ENCODE results near the gene PA2G4.
A peak's percentile ranks its signal among the peaks of the same experiment; 100 is the strongest.

The PA2G4 gene

DNA sequence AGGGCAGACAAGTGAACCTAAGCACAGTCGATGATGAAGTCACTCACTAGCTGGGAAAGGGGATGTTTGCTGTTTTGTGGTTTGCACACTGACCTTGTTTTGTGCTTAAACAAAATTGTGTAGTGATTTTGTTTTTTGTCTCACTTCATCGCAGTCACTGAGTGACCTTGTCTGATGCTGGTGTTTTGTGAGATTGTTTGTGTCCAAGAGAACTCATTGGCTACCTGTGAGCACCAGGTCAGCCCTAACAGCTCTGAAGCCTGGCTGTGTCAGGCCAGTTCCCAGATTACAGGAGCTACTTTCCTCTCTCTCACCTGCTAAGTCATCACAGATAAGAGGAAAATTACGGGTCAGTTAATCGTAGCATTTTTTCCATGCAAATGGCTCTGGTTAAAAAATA, 19.8 kb downstream of the PA2G4 start:
- 94 to 95% methylated on average over 4 of the region's 4 CpGs for WGBS, 2 experiments
- Histone ChIP-seq H3K27ac (ENCODE audit: insufficient read depth, low read depth, low read length, poor library complexity, severe bottlenecking) (no peak overlapping the region), H3K9me3 (ENCODE audit: control insufficient read depth, low read length) (no peaks in the 10 kb centered on the region), H3K4me3 (ENCODE audit: insufficient read depth, low read depth, low read length) (no peak overlapping the region), H3K27me3 (ENCODE audit: control insufficient read depth, insufficient read depth, low read length, poor library complexity, severe bottlenecking) (no peaks in the 10 kb centered on the region), H3K4me1 (ENCODE audit: control insufficient read depth, insufficient read depth, low read length) (peaks cover 17% of the 10 kb centered on the region), H3K36me3 (ENCODE audit: control insufficient read depth, insufficient read depth, low read length) (peaks cover 13% of the 10 kb centered on the region)

DNA sequence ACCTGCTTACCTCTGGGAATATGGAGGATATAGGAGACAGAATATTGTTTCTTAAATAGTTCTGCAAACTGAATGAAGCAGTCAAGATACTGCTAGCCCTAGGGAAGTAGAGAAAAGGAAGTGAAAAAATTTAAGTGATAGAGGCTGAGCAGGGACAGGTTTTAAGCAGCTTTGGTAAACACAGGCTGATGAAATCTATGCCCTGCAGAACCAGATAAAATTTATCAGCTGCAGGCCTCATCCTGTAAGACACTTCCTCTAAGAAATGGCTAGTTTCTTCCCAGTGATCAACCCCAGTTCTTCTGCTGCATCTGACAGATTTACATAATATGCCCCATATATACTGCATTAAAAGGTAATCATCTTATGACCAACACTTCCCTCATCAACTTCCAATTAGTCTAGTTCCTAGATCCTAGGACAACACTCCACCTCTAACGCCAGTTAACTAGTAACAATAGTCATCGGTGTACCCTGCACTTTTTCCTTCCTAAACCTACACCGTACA, 22.4 kb downstream of the PA2G4 start:
- Histone ChIP-seq H3K9me3 (ENCODE audit: control insufficient read depth, low read length) (no peaks in the 10 kb centered on the region), H3K4me1 (ENCODE audit: control insufficient read depth, insufficient read depth, low read length) (peaks cover 20% of the 10 kb centered on the region), H3K4me3 (ENCODE audit: insufficient read depth, low read depth, low read length) (peak overlapping the region; percentile 34), H3K27ac (ENCODE audit: insufficient read depth, low read depth, low read length, poor library complexity, severe bottlenecking) (peak overlapping the region; percentile 96), H3K36me3 (ENCODE audit: control insufficient read depth, insufficient read depth, low read length) (peaks cover 13% of the 10 kb centered on the region), H3K27me3 (ENCODE audit: control insufficient read depth, insufficient read depth, low read length, poor library complexity, severe bottlenecking) (no peaks in the 10 kb centered on the region)
- 89 to 92% methylated on average over 3 of the region's 3 CpGs for WGBS, 2 experiments

DNA sequence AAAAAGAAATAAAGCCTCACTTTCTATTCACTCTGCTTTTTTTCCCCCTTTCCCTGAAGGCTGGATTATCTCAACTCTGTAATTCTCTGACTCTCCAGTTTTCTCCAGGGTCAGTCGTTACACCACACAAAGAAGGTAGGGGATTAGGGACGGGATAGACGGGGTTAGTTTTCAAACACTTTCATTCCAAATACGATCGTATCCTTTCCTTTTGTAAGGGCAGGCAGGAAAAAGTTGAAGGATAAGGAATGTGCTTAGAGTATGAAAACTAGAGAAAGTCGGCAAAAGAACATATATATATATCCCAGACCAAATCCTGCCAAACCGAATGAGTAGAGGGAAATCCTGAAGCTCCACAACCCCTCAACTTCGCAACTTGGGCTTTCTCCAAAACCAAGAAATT, 23.1 kb downstream of the PA2G4 start:
- peaks cover 20% of the 10 kb centered on the region for H3K36me3 ChIP-seq (ENCODE audit: control insufficient read depth, insufficient read depth, low read length)
- peak overlapping the region; percentile 96 for H3K27ac ChIP-seq (ENCODE audit: insufficient read depth, low read depth, low read length, poor library complexity, severe bottlenecking)
- H3K9me3 ChIP-seq (ENCODE audit: control insufficient read depth, low read length) = no peaks in the 10 kb centered on the region
- peaks cover 20% of the 10 kb centered on the region for H3K4me1 ChIP-seq (ENCODE audit: control insufficient read depth, insufficient read depth, low read length)
- no peaks in the 10 kb centered on the region for H3K27me3 ChIP-seq (ENCODE audit: control insufficient read depth, insufficient read depth, low read length, poor library complexity, severe bottlenecking)
- peak overlapping the region; percentile 34 for H3K4me3 ChIP-seq (ENCODE audit: insufficient read depth, low read depth, low read length)
- WGBS, 2 experiments = 0 to 4% methylated on average over 6 to 8 of the region's 8 CpGs

DNA sequence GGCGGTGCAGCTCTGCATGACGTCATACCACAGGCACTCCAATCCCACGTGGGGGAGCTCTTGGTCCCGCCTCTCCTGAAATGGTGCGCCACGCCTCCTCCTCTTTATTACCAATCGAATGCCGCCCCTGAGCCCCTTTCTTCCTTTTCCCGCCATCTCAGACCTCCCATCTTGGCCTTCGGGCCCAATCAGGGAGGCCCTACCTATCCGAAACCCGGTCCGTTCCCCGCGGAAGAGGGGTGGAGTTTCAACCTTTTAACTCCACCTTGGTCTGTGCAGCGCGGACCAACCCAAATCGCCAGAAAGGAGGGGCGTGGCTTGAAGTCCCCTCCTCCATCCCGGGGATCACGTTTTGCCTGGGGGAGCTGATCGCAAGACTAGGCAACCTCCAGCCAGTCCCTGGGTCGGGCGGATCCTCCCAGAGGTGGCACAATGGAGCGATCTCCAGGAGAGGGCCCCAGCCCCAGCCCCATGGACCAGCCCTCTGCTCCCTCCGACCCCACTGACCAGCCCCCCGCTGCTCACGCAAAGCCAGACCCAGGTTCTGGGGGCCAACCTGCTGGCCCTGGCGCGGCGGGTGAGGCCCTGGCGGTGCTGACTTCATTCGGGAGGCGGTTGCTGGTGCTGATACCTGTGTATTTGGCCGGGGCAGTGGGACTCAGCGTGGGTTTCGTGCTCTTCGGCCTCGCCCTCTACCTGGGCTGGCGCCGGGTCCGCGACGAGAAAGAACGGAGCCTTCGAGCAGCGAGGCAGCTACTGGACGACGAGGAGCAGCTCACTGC, 23.7 kb downstream of the PA2G4 start, which contains the start of gene ESYT1:
ESYT1 (plus strand) TSS at position 380 of the 782 bp plus-strand sequence; CDS start at position 433, 53 bp downstream.
- WGBS, 2 experiments = 0% methylated on average over 49 of the region's 49 CpGs
- peak within 1 kb of the TSS; percentile 70 for H3K4me3 ChIP-seq (ENCODE audit: insufficient read depth, low read depth, low read length)
- H3K27me3 ChIP-seq (ENCODE audit: control insufficient read depth, insufficient read depth, low read length, poor library complexity, severe bottlenecking) = no peaks in the 10 kb centered on the region
- peak within 1 kb of the TSS; percentile 96 for H3K27ac ChIP-seq (ENCODE audit: insufficient read depth, low read depth, low read length, poor library complexity, severe bottlenecking)
- no peaks in the 10 kb centered on the region for H3K9me3 ChIP-seq (ENCODE audit: control insufficient read depth, low read length)
- H3K4me1 ChIP-seq (ENCODE audit: control insufficient read depth, insufficient read depth, low read length) = peaks cover 20% of the 10 kb centered on the region
- peaks cover 23% of the 10 kb centered on the region for H3K36me3 ChIP-seq (ENCODE audit: control insufficient read depth, insufficient read depth, low read length)

DNA sequence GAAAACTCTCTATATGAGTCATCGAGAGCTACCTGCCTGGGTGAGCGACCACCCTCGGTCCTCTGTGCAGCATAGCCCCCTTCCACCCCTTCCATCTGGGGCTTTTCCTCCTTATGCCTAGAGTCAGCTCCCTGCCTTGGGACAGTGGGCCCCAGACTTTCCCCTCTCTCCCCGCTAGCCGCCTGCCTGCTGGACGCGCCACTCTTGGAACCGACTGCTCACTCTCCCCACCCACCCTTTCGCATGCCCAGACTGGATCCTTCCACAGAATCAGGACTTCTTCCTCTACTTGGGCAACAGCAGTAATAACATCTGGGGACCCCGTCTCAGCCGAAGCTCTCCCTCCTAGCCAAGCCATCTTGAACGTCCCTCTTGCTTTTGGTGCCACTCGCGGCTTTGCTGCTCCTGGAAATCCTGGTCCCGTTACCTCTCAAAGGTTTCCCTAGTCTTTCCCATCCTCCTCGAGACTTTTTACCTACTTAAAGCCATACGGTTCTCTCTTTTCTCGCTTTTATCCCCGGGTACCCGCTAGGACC, 24.4 kb downstream of the PA2G4 start:
- peak overlapping the region; percentile 70 for H3K4me3 ChIP-seq (ENCODE audit: insufficient read depth, low read depth, low read length)
- no peaks in the 10 kb centered on the region for H3K9me3 ChIP-seq (ENCODE audit: control insufficient read depth, low read length)
- peak overlapping the region; percentile 50 for H3K27ac ChIP-seq (ENCODE audit: insufficient read depth, low read depth, low read length, poor library complexity, severe bottlenecking)
- no peaks in the 10 kb centered on the region for H3K27me3 ChIP-seq (ENCODE audit: control insufficient read depth, insufficient read depth, low read length, poor library complexity, severe bottlenecking)
- WGBS, 2 experiments = 0% methylated on average over 20 of the region's 20 CpGs
- peaks cover 29% of the 10 kb centered on the region for H3K36me3 ChIP-seq (ENCODE audit: control insufficient read depth, insufficient read depth, low read length)
- H3K4me1 ChIP-seq (ENCODE audit: control insufficient read depth, insufficient read depth, low read length) = peaks cover 20% of the 10 kb centered on the region

DNA sequence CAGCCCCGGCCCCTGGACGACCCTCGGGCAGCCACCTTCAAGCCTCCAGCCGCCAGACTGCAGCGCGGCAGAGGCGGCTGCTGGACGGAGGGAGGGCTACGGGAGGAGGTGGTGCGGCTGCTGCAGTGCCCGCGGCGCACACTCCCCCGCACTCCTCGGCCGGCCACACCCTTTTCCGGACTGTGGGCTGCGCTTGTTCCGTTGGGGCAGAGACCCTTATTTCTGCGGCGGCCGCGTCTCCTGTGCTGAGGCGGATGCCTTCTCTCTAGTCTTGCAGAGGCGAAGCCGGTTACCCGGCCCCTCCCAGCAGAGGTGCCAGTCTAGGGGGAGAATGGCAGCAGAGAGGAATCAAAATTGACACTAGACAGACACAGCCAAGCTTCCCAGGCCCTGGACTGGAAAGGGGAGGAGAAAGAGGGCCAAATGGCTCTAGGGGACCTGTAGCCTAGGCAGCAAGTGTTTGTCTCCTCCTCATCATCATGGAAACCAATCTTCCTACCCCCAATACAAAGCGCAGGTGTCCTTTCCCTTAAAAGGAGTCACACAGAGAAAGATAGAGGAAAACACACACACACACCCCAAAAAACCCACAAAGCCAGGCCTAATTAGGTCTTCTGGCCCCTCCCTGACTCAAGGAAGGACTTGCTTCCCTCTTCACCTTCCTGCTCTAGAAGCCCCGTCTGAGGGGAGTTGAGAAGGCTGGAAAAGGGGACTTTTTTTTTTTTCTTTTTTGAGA, 25.0 kb downstream of the PA2G4 start:
- Histone ChIP-seq H3K4me3 (ENCODE audit: insufficient read depth, low read depth, low read length) (peak overlapping the region; percentile 70), H3K4me1 (ENCODE audit: control insufficient read depth, insufficient read depth, low read length) (peaks cover 20% of the 10 kb centered on the region), H3K36me3 (ENCODE audit: control insufficient read depth, insufficient read depth, low read length) (peaks cover 36% of the 10 kb centered on the region), H3K27me3 (ENCODE audit: control insufficient read depth, insufficient read depth, low read length, poor library complexity, severe bottlenecking) (no peaks in the 10 kb centered on the region), H3K27ac (ENCODE audit: insufficient read depth, low read depth, low read length, poor library complexity, severe bottlenecking) (no peak overlapping the region), H3K9me3 (ENCODE audit: control insufficient read depth, low read length) (no peaks in the 10 kb centered on the region)
- 5% methylated on average over 29 of the region's 29 CpGs for WGBS, 2 experiments

DNA sequence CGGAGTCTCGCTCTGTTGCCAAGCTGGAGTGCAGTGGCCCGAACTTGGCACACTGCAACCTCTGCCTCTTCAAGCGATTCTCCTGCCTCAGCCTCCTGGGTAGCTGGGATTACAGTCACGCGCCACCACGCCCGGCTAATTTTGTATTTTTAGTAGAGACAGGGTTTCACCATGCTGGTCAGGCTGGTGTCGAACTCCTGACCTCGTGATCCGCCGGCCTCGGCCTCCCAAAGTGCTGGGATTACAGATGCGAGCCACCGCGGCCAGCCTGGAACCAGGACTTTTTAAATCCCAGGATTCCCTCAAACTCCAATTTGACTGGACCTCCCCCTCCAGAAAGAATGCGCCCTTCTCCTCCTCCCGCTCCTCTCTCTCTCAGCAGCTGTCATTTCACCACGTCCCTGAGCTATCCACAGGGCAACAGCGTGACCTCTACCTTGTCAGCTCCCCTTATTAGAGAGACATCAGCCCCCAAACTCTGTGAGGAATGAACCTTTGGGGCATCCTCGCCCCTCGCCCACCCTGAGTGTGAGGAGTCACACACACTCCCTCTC, 25.7 kb downstream of the PA2G4 start:
- 83 to 84% methylated on average over 22 of the region's 22 CpGs for whole genome bisulfite sequencing, 2 experiments
- H3K4me3 ChIP-seq (ENCODE audit: insufficient read depth, low read depth, low read length) = no peak overlapping the region
- peaks cover 37% of the 10 kb centered on the region for H3K36me3 ChIP-seq (ENCODE audit: control insufficient read depth, insufficient read depth, low read length)
- no peaks in the 10 kb centered on the region for H3K27me3 ChIP-seq (ENCODE audit: control insufficient read depth, insufficient read depth, low read length, poor library complexity, severe bottlenecking)
- no peak overlapping the region for H3K27ac ChIP-seq (ENCODE audit: insufficient read depth, low read depth, low read length, poor library complexity, severe bottlenecking)
- H3K9me3 ChIP-seq (ENCODE audit: control insufficient read depth, low read length) = no peaks in the 10 kb centered on the region
- peaks cover 20% of the 10 kb centered on the region for H3K4me1 ChIP-seq (ENCODE audit: control insufficient read depth, insufficient read depth, low read length)

DNA sequence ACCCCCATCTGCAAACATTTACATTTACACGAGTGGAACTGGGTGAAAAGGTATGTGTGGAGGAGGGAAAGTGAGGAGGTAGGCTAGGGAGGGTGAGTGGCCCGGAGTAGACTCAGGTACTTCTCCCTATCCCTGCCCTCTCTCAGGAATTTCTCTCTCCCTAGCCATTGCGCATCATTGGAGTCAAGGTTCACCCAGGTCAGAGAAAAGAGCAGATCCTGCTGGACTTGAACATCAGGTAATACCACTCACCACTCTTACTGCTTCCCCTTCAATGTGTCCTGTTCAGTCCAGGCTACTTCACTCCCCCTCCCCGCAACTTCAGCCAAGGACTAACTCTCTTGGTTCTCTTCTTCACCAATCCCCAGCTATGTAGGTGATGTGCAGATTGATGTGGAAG, 26.5 kb downstream of the PA2G4 start:
- 89 to 93% methylated on average over 3 to 4 of the region's 4 CpGs for WGBS, 2 experiments
- H3K9me3 ChIP-seq (ENCODE audit: control insufficient read depth, low read length) = no peaks in the 10 kb centered on the region
- H3K27ac ChIP-seq (ENCODE audit: insufficient read depth, low read depth, low read length, poor library complexity, severe bottlenecking) = no peak overlapping the region
- H3K4me1 ChIP-seq (ENCODE audit: control insufficient read depth, insufficient read depth, low read length) = peaks cover 20% of the 10 kb centered on the region
- H3K4me3 ChIP-seq (ENCODE audit: insufficient read depth, low read depth, low read length) = no peak overlapping the region
- no peaks in the 10 kb centered on the region for H3K27me3 ChIP-seq (ENCODE audit: control insufficient read depth, insufficient read depth, low read length, poor library complexity, severe bottlenecking)
- peaks cover 37% of the 10 kb centered on the region for H3K36me3 ChIP-seq (ENCODE audit: control insufficient read depth, insufficient read depth, low read length)

DNA sequence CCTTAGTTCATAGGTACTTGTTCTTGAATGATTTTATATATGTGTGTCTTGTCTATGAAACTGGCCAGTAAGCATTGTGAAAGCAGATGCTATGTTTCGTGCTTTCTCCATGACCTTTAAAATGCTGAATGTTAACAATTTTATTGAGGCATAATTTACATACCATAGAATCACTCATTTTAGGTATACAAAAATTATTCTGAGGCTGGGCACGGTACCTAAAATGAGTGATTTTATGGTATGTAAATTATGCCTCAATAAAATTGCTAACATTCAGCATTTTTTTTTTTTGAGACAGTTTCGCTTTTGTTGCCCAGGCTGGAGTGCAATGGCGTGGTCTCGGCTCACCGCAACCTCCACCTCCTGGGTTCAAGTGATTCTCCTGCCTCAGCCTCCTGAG, 30.5 kb downstream of the PA2G4 start:
- Histone ChIP-seq H3K9me3 (ENCODE audit: control insufficient read depth, low read length) (no peaks in the 10 kb centered on the region), H3K36me3 (ENCODE audit: control insufficient read depth, insufficient read depth, low read length) (peaks cover 69% of the 10 kb centered on the region), H3K27me3 (ENCODE audit: control insufficient read depth, insufficient read depth, low read length, poor library complexity, severe bottlenecking) (no peaks in the 10 kb centered on the region), H3K27ac (ENCODE audit: insufficient read depth, low read depth, low read length, poor library complexity, severe bottlenecking) (no peak overlapping the region), H3K4me3 (ENCODE audit: insufficient read depth, low read depth, low read length) (no peak overlapping the region), H3K4me1 (ENCODE audit: control insufficient read depth, insufficient read depth, low read length) (peaks cover 3% of the 10 kb centered on the region)
- 91 to 99% methylated on average over 5 to 6 of the region's 6 CpGs for WGBS, 2 experiments

Measured in ectodermal cell (in vitro differentiated cells).